ENCODE results near the gene HAT1.

GRCh38 chr2:171919453-171919852 is 2.8 kb upstream of the HAT1 start:
- TF ChIP-seq CTCF (IDR thresholded peaks at IDR 0.05) (no peak), POLR2A (IDR thresholded peaks at IDR 0.05) (no peak)
